WERI-Rb-1 (cell line): ENCODE results near the gene ARGFX.

Experiments used
- DNase-seq: peaks from one replicate; pipeline ENCODE4 v3.0.0-alpha.2; 2020
- H3K27ac ChIP-seq: fragments of 250-450 bp; sonication (Bioruptor Pico); 2 replicates; pipeline ENCODE4 v1.5.1; 2020; ENCODE audit warnings: mild to moderate bottlenecking, moderate library complexity
- H3K27me3 ChIP-seq: fragments of 250-450 bp; sonication (Bioruptor Pico); 2 replicates; pipeline ENCODE4 v1.5.1; 2021; ENCODE audit warnings: mild to moderate bottlenecking, low read depth, moderate library complexity; ENCODE audit not compliant: insufficient read depth, severe bottlenecking
- H3K36me3 ChIP-seq: fragments of 250-450 bp; sonication (Bioruptor Pico); 2 replicates; pipeline ENCODE4 v1.5.1; 2020; ENCODE audit warnings: mild to moderate bottlenecking, moderate library complexity
- H3K4me3 ChIP-seq: 2 replicates; pipeline ENCODE4 v1.5.1; 2011; ENCODE audit warnings: low read depth, mild to moderate bottlenecking, control low read depth, low read length
- H3K9me3 ChIP-seq: fragments of 250-450 bp; sonication (Bioruptor Pico); 2 replicates; pipeline ENCODE4 v1.5.1; 2021; ENCODE audit warnings: mild to moderate bottlenecking, moderate library complexity; ENCODE audit not compliant: severe bottlenecking
- TF ChIP-seq, protein P1 (sequence below): IDR thresholded peaks from 2 replicates; pipeline ENCODE4 v1.5.1; 2011; ENCODE audit warnings: low read depth, mild to moderate bottlenecking, control low read depth, inconsistent platforms, low read length

ARGFX gene

DNA sequence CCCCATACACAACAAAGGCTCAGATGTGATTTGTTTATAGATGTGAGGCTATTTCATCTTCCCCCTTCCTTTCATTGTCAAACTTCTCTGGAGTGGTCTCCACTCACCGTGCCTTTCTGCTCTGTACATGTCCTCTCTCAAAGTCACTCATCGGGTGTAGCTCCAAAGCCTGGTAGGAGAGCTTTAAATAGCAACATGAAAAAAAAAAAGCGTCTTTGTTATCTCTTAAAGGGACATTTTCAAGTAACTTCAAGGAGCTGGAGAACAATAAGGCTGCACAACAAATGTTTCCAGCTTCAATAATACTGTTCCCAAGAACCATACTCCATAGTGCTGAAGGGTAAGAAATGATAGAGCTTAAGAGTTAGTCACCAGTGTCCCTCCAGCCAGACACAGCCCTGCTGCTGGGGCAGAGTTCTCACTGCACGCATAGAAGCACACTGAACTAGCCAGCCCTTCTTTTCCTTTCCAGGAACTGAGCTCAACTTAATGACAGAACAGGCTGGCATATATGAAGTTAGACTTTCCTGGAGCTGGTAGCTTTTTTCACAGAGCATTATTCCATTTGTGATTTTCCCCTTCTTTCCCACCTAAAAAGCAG lies 33.6 kb downstream of the ARGFX start:
- TF ChIP-seq, protein P1, sequence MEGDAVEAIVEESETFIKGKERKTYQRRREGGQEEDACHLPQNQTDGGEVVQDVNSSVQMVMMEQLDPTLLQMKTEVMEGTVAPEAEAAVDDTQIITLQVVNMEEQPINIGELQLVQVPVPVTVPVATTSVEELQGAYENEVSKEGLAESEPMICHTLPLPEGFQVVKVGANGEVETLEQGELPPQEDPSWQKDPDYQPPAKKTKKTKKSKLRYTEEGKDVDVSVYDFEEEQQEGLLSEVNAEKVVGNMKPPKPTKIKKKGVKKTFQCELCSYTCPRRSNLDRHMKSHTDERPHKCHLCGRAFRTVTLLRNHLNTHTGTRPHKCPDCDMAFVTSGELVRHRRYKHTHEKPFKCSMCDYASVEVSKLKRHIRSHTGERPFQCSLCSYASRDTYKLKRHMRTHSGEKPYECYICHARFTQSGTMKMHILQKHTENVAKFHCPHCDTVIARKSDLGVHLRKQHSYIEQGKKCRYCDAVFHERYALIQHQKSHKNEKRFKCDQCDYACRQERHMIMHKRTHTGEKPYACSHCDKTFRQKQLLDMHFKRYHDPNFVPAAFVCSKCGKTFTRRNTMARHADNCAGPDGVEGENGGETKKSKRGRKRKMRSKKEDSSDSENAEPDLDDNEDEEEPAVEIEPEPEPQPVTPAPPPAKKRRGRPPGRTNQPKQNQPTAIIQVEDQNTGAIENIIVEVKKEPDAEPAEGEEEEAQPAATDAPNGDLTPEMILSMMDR = no peak
- no peak for DNase-seq

DNA sequence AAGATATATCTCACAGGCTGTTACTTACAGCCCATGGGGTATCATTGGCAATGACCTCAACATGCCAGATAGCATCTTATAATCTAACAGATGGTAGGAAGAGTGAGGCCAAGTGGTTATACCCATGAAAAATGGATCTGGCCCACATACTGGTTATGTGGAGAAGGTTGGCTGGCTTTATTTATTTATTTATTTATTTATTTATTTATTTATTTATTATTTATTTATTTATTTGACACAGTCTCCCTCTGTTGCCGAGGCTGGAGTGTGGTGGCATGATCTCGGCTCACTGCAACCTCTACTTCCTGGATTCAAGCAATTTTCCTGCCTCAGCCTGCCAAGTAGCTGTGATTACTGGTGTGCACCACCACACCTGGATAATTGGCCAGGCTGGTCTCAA lies 37.0 kb downstream of the ARGFX start:
- Histone ChIP-seq H3K27me3 (no peaks in the 10 kb centered on the region), H3K27ac (no peak overlapping the region)

More for the DNA sequence above, 33.6 kb downstream of the ARGFX start:
- Histone ChIP-seq H3K36me3 (no peaks in the 10 kb centered on the region), H3K4me3 (no peak overlapping the region), H3K27ac (no peak overlapping the region), H3K9me3 (no peaks in the 10 kb centered on the region), H3K27me3 (no peaks in the 10 kb centered on the region)

GRCh38 chr3:121606106-121606505 lies 38.4 kb downstream of the ARGFX start:
- Histone ChIP-seq H3K9me3 (no peaks in the 10 kb centered on the region), H3K27me3 (no peaks in the 10 kb centered on the region), H3K36me3 (no peaks in the 10 kb centered on the region), H3K27ac (no peak overlapping the region), H3K4me3 (no peak overlapping the region)
- TF ChIP-seq, protein P1 = no peak
- no peak for DNase-seq

More for the DNA sequence above, 37.0 kb downstream of the ARGFX start:
- Histone ChIP-seq H3K4me3 (no peak overlapping the region), H3K36me3 (no peaks in the 10 kb centered on the region), H3K9me3 (no peaks in the 10 kb centered on the region)
- no peak for DNase-seq
- TF ChIP-seq, protein P1 = no peak
